DMS 273 (cell line): ENCODE data around the gene MYH6.

Experiments used
- DNase-seq: peaks from one replicate; lab custom pipeline; 2025; ENCODE audit not compliant: unreplicated experiment; lab: John Stamatoyannopoulos, UW

The MYH6 gene

GRCh38 chr14:23339506-23340268, 68.4 kb downstream of the MYH6 start:
- DNase-seq, result peak; percentile 22

GRCh38 chr14:23335623-23336022, 72.5 kb downstream of the MYH6 start:
- no peak for DNase-seq
